Lower leg skin (tissue), 3 donors: Measurements from ENCODE around the gene SPC24.

Source experiments
- CTCF ChIP-seq, 3 donors: fragments of 450-650 bp; IDR thresholded peaks; one replicate each; pipeline ENCODE4 v1.5.1; 2016; ENCODE audit warnings: antibody characterized with exemption in 3 of 3, mild to moderate bottlenecking in 3 of 3, moderate library complexity in 2 of 3
- POLR2A ChIP-seq, 2 donors: fragments of 450-650 bp; IDR thresholded peaks; one replicate each; pipeline ENCODE4 v1.6.1; 2016 to 2017; ENCODE audit warnings: antibody characterized with exemption in 2 of 2, mild to moderate bottlenecking in 1 of 2, moderate library complexity in 1 of 2

- TF ChIP-seq CTCF (IDR thresholded peaks at IDR 0.05) (no peak), POLR2A (IDR thresholded peaks at IDR 0.05) (no peak)
Observed at GRCh38 chr19:11200015-11200574, 44.5 kb upstream of the SPC24 start.
